ENCODE data around the gene DPP7. TPM values are rescaled to one million over a fixed set of nuclear protein-coding genes. Genes with fewer than 3 reads are reported as not detected.

Gene DPP7
- total and polyA plus RNA-seq, 8 donors = 87.3 to 526 (median 104) TPM

GRCh38 chr9:137066096-137066861, 48.3 kb downstream of the DPP7 start:
- peaks cover 0 to 11% (median 10%) of the 10 kb centered on the region in 3 donors for H3K4me1 ChIP-seq
- no peak for ATAC-seq
- no peak for FAIRE-seq
- H3K27me3 ChIP-seq = no peaks in the 10 kb centered on the region
- no peak overlapping the region for H3K27ac ChIP-seq
- no peak overlapping the region for H3K4me3 ChIP-seq
- DNase-seq = peak in 3 of 6 donors; percentile 47 to 81 (median 60)
- TF ChIP-seq, protein P1, sequence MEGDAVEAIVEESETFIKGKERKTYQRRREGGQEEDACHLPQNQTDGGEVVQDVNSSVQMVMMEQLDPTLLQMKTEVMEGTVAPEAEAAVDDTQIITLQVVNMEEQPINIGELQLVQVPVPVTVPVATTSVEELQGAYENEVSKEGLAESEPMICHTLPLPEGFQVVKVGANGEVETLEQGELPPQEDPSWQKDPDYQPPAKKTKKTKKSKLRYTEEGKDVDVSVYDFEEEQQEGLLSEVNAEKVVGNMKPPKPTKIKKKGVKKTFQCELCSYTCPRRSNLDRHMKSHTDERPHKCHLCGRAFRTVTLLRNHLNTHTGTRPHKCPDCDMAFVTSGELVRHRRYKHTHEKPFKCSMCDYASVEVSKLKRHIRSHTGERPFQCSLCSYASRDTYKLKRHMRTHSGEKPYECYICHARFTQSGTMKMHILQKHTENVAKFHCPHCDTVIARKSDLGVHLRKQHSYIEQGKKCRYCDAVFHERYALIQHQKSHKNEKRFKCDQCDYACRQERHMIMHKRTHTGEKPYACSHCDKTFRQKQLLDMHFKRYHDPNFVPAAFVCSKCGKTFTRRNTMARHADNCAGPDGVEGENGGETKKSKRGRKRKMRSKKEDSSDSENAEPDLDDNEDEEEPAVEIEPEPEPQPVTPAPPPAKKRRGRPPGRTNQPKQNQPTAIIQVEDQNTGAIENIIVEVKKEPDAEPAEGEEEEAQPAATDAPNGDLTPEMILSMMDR (IDR thresholded peaks at IDR 0.05) = no peak
- 82 to 89% methylated on average over 26 of the region's 26 CpGs for WGBS, 2 donors
- intact Hi-C loops (cut with DNase I) = no loop called here
- no peaks in the 10 kb centered on the region for H3K36me3 ChIP-seq
- H3K9me3 ChIP-seq = no peaks in the 10 kb centered on the region

DNA sequence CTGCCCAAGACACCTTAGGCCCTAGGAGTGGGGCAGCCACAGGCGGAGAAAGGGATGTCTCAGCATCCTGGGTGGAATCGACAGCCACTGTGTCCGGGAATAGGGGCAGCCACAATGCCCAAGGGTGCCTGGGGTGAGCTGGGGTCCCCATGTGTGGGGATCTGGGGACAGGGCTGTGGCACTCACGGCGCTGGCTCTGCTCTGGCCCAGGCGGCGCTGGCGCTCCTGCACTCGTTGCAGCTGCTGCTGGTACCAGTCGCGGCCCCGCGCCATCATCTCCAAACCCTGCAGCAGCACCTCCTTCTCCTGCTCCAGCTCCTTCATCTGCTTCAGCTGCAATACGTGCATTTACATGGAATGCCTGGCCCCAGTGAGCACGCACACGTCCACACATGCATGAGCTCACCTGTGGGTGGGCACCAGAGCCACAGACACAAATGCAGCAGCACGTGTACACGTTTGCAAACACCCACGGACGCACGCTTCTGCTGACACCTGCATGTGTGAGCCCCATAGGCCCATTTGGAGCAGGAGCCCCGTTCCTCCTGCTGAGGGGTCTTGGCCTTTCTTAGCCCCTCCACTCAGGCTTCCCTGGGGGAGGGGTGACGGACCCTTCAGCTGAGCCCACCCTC, 49.1 kb downstream of the DPP7 start:
- Histone ChIP-seq H3K4me1 (peaks cover 0 to 5% (median 5%) of the 10 kb centered on the region in 3 donors), H3K27me3 (no peaks in the 10 kb centered on the region), H3K27ac (no peak overlapping the region), H3K36me3 (no peaks in the 10 kb centered on the region), H3K9me3 (no peaks in the 10 kb centered on the region), H3K4me3 (no peak overlapping the region)
- FAIRE-seq = no peak
- WGBS, 2 donors = 91 to 92% methylated on average over 23 of the region's 23 CpGs
- TF ChIP-seq, protein P1 (IDR thresholded peaks at IDR 0.05) = no peak
- intact Hi-C loops (cut with DNase I) = loop anchor here in 1 of 3 donors (2.0 kb wide), 1 partner anchor 17 kb away; no protein-coding TSS in a partner anchor
- DNase-seq = peak in 3 of 6 donors; percentile 3 to 72 (median 27)
- no peak for ATAC-seq

DNA sequence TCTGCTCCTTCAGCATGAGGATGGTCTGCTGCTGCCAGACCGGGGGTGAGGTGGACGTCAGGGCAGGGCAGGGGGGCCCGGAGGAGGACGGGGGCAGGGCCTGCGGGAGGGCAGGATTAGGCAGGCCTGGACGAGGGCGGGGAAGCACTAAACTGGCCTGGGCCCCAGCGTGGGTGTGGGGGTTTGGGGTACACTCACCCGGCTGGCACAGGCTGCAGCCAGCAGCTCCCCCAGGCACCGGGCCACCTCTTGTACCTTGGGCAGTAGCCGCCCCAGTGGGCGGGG, 49.7 kb downstream of the DPP7 start:
- intact Hi-C loops (cut with DNase I) = loop anchor here in 1 of 3 donors (2.0 kb wide), 1 partner anchor 16 kb away; no protein-coding TSS in a partner anchor
- no peaks in the 10 kb centered on the region for H3K36me3 ChIP-seq
- TF ChIP-seq, protein P1 (IDR thresholded peaks at IDR 0.05) = no peak
- H3K27me3 ChIP-seq = no peaks in the 10 kb centered on the region
- H3K4me3 ChIP-seq = no peak overlapping the region
- WGBS, 2 donors = 81 to 90% methylated on average over 12 of the region's 12 CpGs
- peaks cover 0 to 5% (median 5%) of the 10 kb centered on the region in 3 donors for H3K4me1 ChIP-seq
- ATAC-seq = no peak
- no peaks in the 10 kb centered on the region for H3K9me3 ChIP-seq
- DNase-seq = peak in 3 of 6 donors; percentile 10 to 79 (median 48)
- H3K27ac ChIP-seq = no peak overlapping the region
- no peak for FAIRE-seq

GRCh38 chr9:137064027-137064879, 50.3 kb downstream of the DPP7 start:
- no peak for FAIRE-seq
- intact Hi-C loops (cut with DNase I) = loop anchor here in 1 of 3 donors (2.0 kb wide), 1 partner anchor 15 kb away; no protein-coding TSS in a partner anchor
- H3K27me3 ChIP-seq = no peaks in the 10 kb centered on the region
- H3K4me3 ChIP-seq = no peak overlapping the region
- DNase-seq = peak in 5 of 6 donors; percentile 51 to 95 (median 81)
- H3K36me3 ChIP-seq = no peaks in the 10 kb centered on the region
- 39 to 40% methylated on average over 50 to 55 of the region's 55 CpGs for WGBS, 2 donors
- no peaks in the 10 kb centered on the region for H3K9me3 ChIP-seq
- no peak overlapping the region for H3K27ac ChIP-seq
- H3K4me1 ChIP-seq = no peaks in the 10 kb centered on the region
- TF ChIP-seq, protein P1 (IDR thresholded peaks at IDR 0.05) = peak; percentile 89 to 97 (median 92)
- peak; percentile 64 to 85 (median 81) for ATAC-seq

All from pancreas (tissue), 10 donors.